ENCODE results near the gene SSR1.

GRCh38 chr6:7268816-7269555, 44.0 kb downstream of the SSR1 start:
- no peak for TF ChIP-seq GABPA (IDR thresholded peaks at IDR 0.05 in 1 of 2, conservative IDR thresholded peaks at IDR 0.05 in 1 of 2)
- no peak for TF ChIP-seq MAX (IDR thresholded peaks at IDR 0.05)
- no peak for TF ChIP-seq CTCF (IDR thresholded peaks at IDR 0.05; ENCODE audit: low read depth, low read length, missing input control)
- no peak for TF ChIP-seq RAD21 (IDR thresholded peaks at IDR 0.05)
- no peak for TF ChIP-seq TAF1 (conservative IDR thresholded peaks at IDR 0.05)
- TF ChIP-seq ATF3 (IDR thresholded peaks at IDR 0.05) = no peak
- TF ChIP-seq FOXA1 (IDR thresholded peaks at IDR 0.05) = no peak

Data from liver (tissue), 3 donors.